SW 1271 (cell line): ENCODE results near the gene ERICH3.
A peak's percentile ranks its signal among the peaks of the same experiment; 100 is the strongest.
"Not testable (repeated sequence)": the region's sequence is repeated elsewhere in the genome, so short reads cannot be mapped to it uniquely, and the experiment has no call there.

Experiments
- DNase-seq, 2 experiments: peaks; one replicate each; lab custom pipeline; 2025; lab: John Stamatoyannopoulos, UW

The ERICH3 gene

DNA sequence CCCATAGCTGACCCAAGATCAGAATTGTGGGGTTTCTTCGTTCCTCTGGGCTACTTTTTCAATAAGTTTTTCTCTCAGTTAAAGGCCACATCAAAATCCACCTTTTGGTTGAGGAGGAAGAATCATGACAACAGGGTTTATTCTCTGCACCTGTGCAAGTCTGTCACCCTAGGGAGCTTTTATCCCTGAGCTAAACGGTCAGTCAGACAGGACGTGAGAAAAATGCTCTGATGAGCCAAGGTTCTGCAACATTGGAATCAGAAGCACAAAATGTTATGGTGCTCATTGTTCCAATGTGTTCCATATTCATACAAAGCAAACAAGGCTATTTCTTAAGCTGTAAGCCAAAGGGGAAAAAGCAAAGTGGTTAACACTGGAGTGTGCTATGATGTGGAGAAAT is 7.4 kb upstream of the ERICH3 start:
- DNase-seq: no peak

GRCh38 chr1:74679811-74680210 is 6.2 kb upstream of the ERICH3 start:
- DNase-seq: no peak

DNA sequence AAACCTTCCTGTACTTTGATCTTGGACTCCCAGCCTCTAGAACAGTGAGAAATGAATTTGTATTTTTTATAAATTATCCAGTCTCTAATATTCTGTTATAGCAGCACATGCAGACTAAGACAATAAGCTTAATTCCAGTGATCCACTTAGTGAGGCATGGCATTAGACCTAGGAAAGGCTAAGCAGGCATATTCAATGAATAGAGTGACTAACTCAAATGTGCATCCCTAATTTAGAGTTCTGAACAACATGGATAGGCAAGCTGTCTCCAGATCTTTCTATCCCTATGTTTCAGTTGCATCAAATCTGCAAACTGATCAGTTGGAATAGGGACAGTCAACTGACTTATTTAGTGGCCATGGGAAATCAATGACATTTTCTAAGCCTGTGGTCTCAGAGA is 4.3 kb upstream of the ERICH3 start:
- no peak for DNase-seq

DNA sequence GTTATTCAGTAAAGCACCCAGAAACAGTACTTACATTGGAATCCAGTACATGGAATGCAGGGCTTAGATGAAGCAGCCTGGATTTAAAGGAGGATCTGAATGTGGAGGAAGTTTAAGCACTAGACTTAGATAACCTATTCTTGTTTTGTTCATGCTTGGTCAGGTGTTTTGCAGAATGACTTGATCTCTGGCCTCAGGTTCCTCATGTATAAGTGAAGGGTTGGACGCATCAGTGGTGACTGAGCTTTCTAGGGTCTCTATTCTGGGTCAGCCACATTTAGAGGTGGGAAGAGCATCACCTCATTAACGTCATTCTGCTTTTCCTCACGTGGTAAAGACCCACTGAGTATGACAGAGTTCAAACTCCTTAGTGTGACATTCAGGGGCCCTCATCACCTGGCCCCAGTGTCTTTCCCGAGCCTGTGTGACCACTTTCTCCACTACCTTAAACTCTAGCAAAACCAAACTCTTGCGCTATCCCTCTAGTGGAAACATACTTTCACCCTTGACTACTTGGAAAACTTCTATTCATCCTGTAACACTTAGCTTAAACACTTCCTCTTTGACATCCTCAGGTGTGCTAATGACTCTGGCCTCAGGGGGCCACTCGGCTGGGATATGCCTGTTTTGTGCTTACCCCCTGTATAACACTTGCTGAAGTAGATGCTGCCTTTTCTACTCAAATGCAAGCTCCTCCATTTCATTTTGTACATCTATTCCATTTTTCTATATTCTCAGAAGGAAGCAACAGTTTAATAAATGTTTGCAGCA is 871 bp upstream of the ERICH3 start:
- no peak for DNase-seq

- DNase-seq: not testable (repeated sequence)
Observed at GRCh38 chr1:74670866-74671265, 2.7 kb downstream of the ERICH3 start.

GRCh38 chr1:74654708-74655107 is 18.9 kb downstream of the ERICH3 start:
- no peak for DNase-seq

GRCh38 chr1:74652711-74653139 is 20.9 kb downstream of the ERICH3 start:
- DNase-seq: no peak

DNA sequence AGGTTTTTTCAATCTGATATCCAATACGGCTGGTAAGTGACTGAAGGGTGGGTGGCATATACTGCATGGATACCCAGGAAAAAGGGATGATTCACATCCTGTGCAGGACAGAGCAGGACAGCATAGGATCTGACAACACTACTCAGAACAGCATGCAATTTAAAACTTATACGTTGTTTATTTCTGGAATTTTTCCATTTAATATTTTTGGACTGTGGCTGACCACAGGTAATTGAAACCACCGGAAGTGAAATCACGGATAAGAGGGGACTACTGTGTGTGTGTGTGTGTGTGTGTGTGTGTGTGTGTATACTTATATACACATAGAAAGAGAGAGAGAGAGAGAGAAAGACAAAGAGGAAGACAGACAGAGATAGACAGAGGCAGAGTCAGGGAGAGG is 23.0 kb downstream of the ERICH3 start:
- DNase-seq: peak in 1 of 2 experiments; percentile 43

GRCh38 chr1:74641876-74642275 is 31.7 kb downstream of the ERICH3 start:
- no peak for DNase-seq

DNA sequence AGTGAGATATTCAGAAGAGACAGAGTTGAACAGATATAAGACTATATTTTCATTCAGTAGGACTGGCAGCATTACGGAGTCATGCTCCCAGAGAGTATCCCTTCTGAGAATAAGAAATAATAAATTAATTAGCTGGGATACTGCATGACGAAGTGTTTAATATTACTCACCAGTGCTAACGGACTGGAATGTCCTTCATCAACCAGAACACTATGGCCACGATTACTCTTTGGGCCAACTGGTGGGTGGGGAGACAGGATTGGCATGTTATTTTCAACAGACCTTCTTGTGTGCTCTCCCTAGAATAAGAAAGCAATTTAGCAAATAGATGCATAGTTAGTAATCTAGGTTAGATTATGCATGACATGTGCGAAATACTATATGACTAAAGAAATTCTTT is 32.4 kb downstream of the ERICH3 start:
- DNase-seq: no peak

GRCh38 chr1:74637296-74637695 is 36.3 kb downstream of the ERICH3 start:
- DNase-seq: no peak

GRCh38 chr1:74629283-74629682 is 44.3 kb downstream of the ERICH3 start:
- DNase-seq: no peak

DNA sequence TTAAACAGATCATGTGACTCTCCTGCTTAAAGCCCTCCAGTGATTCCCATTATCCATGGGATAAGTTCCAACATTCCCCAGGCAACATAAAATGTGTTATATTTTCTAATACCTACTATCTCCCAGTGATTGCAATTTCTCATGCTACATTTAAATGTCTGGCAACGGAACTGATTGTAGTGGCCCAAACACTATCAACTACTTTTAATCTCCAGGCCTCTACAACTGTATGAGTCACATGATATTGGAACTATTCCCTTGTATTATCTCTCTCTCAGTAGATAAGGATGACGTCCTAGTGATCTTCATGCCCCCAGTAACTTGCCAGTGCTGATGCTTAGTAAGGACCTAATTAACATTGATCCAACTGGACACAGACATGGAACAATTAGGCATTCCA is 49.9 kb downstream of the ERICH3 start:
- no peak for DNase-seq

- no peak for DNase-seq
Observed at GRCh38 chr1:74620242-74620641, 53.4 kb downstream of the ERICH3 start.

DNA sequence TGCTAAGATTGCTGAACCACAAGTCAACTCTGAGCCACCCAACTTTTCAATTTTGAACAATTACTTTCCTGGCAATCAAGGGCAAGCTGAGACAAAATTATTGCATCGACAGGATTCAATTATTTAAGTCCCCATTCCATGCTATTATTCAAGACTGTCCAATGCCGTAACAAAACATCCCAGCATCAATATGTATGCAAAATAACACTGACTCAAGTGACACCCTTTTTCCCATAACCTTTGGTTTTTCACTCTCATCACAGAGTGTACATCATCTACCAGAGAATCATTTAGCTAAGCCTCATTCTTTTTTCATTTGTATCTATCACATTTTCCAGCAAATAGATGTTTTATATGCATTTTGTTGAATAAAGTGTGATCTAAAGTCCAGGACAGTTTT is 54.6 kb downstream of the ERICH3 start:
- no peak for DNase-seq

- DNase-seq: no peak
Observed at GRCh38 chr1:74613894-74614293, 59.7 kb downstream of the ERICH3 start.

DNA sequence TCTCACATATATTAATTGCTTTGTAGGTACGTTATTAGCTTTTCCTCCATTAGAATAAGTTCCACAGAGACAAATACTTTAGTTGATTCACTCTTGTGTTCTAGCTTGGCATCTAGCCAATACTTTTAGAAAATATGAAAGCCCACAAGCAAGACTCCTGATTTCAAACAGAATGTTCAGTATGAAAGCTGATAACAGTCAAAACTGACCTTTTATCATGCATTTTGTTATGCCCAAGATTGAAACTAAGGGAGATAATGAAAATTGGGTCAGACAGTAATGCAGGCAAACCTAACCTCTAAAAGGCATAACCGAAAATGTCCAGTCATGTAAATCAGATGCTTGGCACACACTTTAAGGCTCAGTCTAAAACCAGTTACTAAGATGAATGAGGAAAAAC is 61.7 kb downstream of the ERICH3 start:
- no peak for DNase-seq

DNA sequence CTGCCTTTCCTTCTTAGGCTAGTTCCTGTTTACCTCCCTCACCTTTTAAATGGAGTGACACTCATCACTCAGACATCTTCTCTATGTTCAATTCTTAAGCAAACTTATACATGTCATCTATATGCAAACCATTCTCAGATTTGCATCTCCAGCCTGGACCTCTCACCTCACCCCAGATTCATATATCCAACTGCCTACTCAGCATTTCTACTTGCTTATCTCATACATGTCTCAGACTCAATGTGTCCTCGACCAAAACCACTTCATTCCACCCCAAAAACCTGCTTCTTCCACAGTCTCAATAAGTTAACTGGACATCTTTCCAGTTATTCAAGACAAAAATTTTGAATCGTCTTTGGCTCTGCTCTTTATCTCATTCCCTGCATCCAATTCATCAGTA is 62.6 kb downstream of the ERICH3 start:
- DNase-seq: no peak

- DNase-seq: no peak
Observed at GRCh38 chr1:74609810-74610371, 63.7 kb downstream of the ERICH3 start.

- DNase-seq: no peak
Observed at GRCh38 chr1:74596717-74597116, 76.9 kb downstream of the ERICH3 start.

GRCh38 chr1:74593887-74594866 is 79.4 kb downstream of the ERICH3 start:
- no peak for DNase-seq

DNA sequence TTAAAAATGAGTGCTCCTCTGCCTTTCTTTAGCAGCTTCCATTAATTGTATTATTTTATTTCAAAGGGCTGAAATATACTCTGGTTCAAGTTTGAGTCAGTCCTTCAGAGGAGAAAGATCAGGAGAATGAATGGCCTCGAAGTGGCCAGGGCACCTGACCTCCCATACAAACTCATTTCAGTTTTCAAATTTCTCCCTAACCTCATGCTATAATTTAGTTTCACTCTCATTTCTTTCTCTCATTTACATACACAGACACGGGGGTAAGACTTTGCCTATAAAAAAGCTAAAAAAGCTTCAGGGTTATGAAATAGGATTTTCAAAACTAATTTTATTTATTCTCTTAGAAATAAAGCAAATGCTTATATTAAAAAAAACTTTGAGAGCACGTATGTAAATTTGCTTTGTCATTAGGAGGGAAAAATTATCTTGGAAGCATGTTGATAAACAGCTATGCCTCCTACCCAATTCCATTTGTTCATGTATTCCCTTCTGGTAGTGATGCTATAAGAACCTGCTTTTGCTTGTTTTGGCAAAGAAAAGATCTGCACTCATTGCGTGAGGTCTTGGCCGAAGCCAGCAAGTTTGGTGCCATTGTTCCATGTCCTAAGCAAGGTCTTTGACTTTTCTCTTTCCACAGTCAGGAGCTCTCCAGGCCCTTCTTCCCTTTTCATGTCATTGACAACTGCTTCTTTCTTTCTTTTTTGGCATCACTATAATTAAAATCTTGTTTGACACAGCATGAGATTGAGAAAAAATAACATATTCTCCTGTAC is 80.8 kb downstream of the ERICH3 start:
- no peak for DNase-seq
